Endothelial cell of umbilical vein (primary cell): ENCODE measurements around the gene TNIK. TPM values are rescaled to one million over a fixed set of nuclear protein-coding genes. Genes with fewer than 3 reads are reported as not detected.

Experiments
- BruUV-seq: library from RNA; stranded (reverse); fragments of 400-500 nt; replicated peaks from 2 replicates; lab custom pipeline; 2021; lab: Mats Ljungman, UMichigan
- CTCF ChIA-PET: fragments of 300-600, 350-600 bp; sonication (Branson Sonifier 250); formaldehyde crosslinking; loops from one replicate; lab custom pipeline; 2021; ENCODE audit warnings: antibody characterized with exemption, inconsistent platforms; lab: Charles Lee
- POLR2A ChIA-PET: fragments of 300-600, 350-600 bp; sonication (Branson Sonifier 250); formaldehyde crosslinking; loops from one replicate; lab custom pipeline; 2021; ENCODE audit warnings: antibody characterized with exemption, inconsistent platforms; lab: Charles Lee
- DNase-seq: peaks from one replicate; pipeline ENCODE4 v3.0.0-alpha.2; 2011; ENCODE audit warnings: low read depth, low spot score
- FAIRE-seq: peaks from 2 replicates; lab custom pipeline; 2011; peaks lifted over from hg19 to GRCh38; lab: Jason Lieb, UNC
- H2AFZ ChIP-seq: 2 replicates; pipeline ENCODE4 v1.6.0; 2012; ENCODE audit warnings: low read depth, low read length, control low read depth, inconsistent platforms
- H3K27ac ChIP-seq: 2 replicates; pipeline ENCODE4 v1.5.1; 2011; ENCODE audit warnings: low read depth, mild to moderate bottlenecking, control low read depth, low read length, moderate library complexity; ENCODE audit not compliant: insufficient read depth
- H3K27me3 ChIP-seq, 2 experiments: 2 replicates each; pipeline versions ENCODE4 v1.6.0 to v1.6.1; 2011; ENCODE audit warnings: low read length in 2 of 2, mixed read lengths in 1 of 2; ENCODE audit not compliant: control insufficient read depth in 2 of 2, insufficient read depth in 2 of 2
- H3K36me3 ChIP-seq, 2 experiments: 2 replicates in 1 of 2; 3 replicates in 1 of 2; pipeline ENCODE4 v1.5.1; 2011; ENCODE audit warnings: low read length in 2 of 2, mild to moderate bottlenecking in 1 of 2, moderate library complexity in 1 of 2; ENCODE audit not compliant: control insufficient read depth in 2 of 2, insufficient read depth in 2 of 2; ENCODE audit errors: extremely low read depth in 1 of 2
- H3K4me1 ChIP-seq: 3 replicates; pipeline ENCODE4 v1.5.1; 2011; ENCODE audit warnings: mild to moderate bottlenecking, low read length; ENCODE audit not compliant: control insufficient read depth, insufficient read depth; ENCODE audit errors: extremely low read depth
- H3K4me2 ChIP-seq: 2 replicates; pipeline ENCODE4 v1.6.1; 2011; ENCODE audit warnings: low read length, control low read depth, mixed read lengths; ENCODE audit not compliant: insufficient read depth
- H3K4me3 ChIP-seq, 3 experiments: fragments of 200-600 bp in 1 of 3; sonication (generic), shearing (Covaris generic) in 1 of 3; replicated peaks in 1 of 3; 2 replicates each; pipeline ENCODE4 v1.5.1; 2011 to 2016; ENCODE audit warnings: control low read depth in 3 of 3, low read length in 3 of 3, mild to moderate bottlenecking in 2 of 3, inconsistent platforms in 1 of 3, low read depth in 1 of 3, moderate library complexity in 1 of 3; ENCODE audit not compliant: insufficient read depth in 1 of 3
- H3K79me2 ChIP-seq: 2 replicates; pipeline ENCODE4 v1.6.0; 2012; ENCODE audit warnings: low read length, inconsistent platforms; ENCODE audit not compliant: control insufficient read depth, insufficient read depth
- H3K9ac ChIP-seq: replicated peaks from 2 replicates; pipeline ENCODE3; 2011; ENCODE audit warnings: low read length, control low read depth; ENCODE audit not compliant: insufficient read depth; ENCODE audit errors: extremely low read depth
- H3K9me1 ChIP-seq: replicated peaks from 3 replicates; pipeline ENCODE4 v1.6.0; 2011; ENCODE audit warnings: mild to moderate bottlenecking, low read length; ENCODE audit not compliant: control insufficient read depth, insufficient read depth; ENCODE audit errors: extremely low read depth
- H3K9me3 ChIP-seq: replicated peaks from 2 replicates; pipeline ENCODE4 v1.5.1; 2012; ENCODE audit warnings: low read length, inconsistent platforms; ENCODE audit not compliant: control insufficient read depth, insufficient read depth
- H4K20me1 ChIP-seq: replicated peaks from 2 replicates; pipeline ENCODE3; 2011; ENCODE audit warnings: mild to moderate bottlenecking, low read length; ENCODE audit not compliant: control insufficient read depth, insufficient read depth; ENCODE audit errors: extremely low read depth
- EZH2 ChIP-seq: IDR thresholded peaks from 2 replicates; pipeline ENCODE4 v1.6.1; 2012; ENCODE audit warnings: borderline replicate concordance, low read depth, mild to moderate bottlenecking, moderate library complexity, low read length, inconsistent platforms; ENCODE audit not compliant: severe bottlenecking
- FOS ChIP-seq: IDR thresholded peaks from 2 replicates; pipeline ENCODE4 v1.6.1; 2011; ENCODE audit warnings: mild to moderate bottlenecking, low read length, moderate library complexity, borderline replicate concordance; ENCODE audit not compliant: insufficient read depth
- GATA2 ChIP-seq: IDR thresholded peaks from 2 replicates; pipeline ENCODE4 v1.7.0; 2011; ENCODE audit warnings: low read depth, mild to moderate bottlenecking, moderate library complexity, mixed read lengths, low read length; ENCODE audit not compliant: insufficient read length, insufficient read depth
- JUN ChIP-seq: IDR thresholded peaks from 2 replicates; pipeline ENCODE4 v1.6.1; 2011; ENCODE audit warnings: borderline replicate concordance, low read depth; ENCODE audit not compliant: insufficient read length, insufficient read depth
- MYC ChIP-seq: IDR thresholded peaks from one replicate; pipeline ENCODE4 v1.6.1; 2011; ENCODE audit warnings: mild to moderate bottlenecking, low read depth, low read length
- POLR2A ChIP-seq: IDR thresholded peaks from 2 replicates; pipeline ENCODE4 v1.6.1; 2012; ENCODE audit warnings: low read depth, mild to moderate bottlenecking, control low read depth, low read length
- POLR2AphosphoS5 ChIP-seq: IDR thresholded peaks from 2 replicates; pipeline ENCODE4 v1.6.1; 2012; ENCODE audit warnings: low read depth, mild to moderate bottlenecking, control low read depth, low read length, moderate library complexity; ENCODE audit not compliant: insufficient read depth
- dilution Hi-C: fragments of 300-500 bp; cut with MboI; formaldehyde crosslinking; loops from one replicate; pipeline ENCODE4 v1.15.0; 2019; ENCODE audit warnings: low sequenced_read_pairs; ENCODE audit not compliant: extremely low pct_ligation_motif_present
- intact Hi-C: fragments of 100-400 bp; cut with micrococcal nuclease; formaldehyde crosslinking; loops from one replicate; pipeline ENCODE4 v1.10.0; 2022
- polyA plus RNA-seq, 4 experiments: library from polyadenylated mRNA; depleted of rRNA in 3 of 4; stranded (reverse) in 3 of 4; unstranded in 1 of 4; fragments of >200 nt; gene quantifications; 2 replicates each; pipeline versions ENCODE4 v1.2.1 to v1.2.3, GENCODE V29; 2011 to 2012; ENCODE audit warnings: missing spikeins in 1 of 4
- total RNA-seq: library from RNA; stranded (reverse); gene quantifications from 2 replicates; pipeline ENCODE4 v1.2.3, GENCODE V29; 2021
- TF ChIP-seq, protein P1 (sequence below): IDR thresholded peaks from 2 replicates; pipeline ENCODE4 v1.6.1; 2011; ENCODE audit not compliant: insufficient read depth, insufficient read length
- TF ChIP-seq, protein P2 (sequence below), 2 donors: IDR thresholded peaks; 1 replicate in 1 of 2; 2 replicates in 1 of 2; pipeline ENCODE4 v1.5.1; 2011; ENCODE audit warnings: low read length in 2 of 2, mild to moderate bottlenecking in 2 of 2, moderate library complexity in 2 of 2, control low read depth in 1 of 2, inconsistent platforms in 1 of 2, low read depth in 1 of 2; ENCODE audit not compliant: insufficient read depth in 1 of 2; ENCODE audit errors: extremely low read depth in 1 of 2

TNIK gene
- total and polyA plus RNA-seq, 2 donors (not counting 3 experiments of a cell fraction or from before 2014, with no cell fraction given): 10.9 to 39.7 TPM

DNA sequence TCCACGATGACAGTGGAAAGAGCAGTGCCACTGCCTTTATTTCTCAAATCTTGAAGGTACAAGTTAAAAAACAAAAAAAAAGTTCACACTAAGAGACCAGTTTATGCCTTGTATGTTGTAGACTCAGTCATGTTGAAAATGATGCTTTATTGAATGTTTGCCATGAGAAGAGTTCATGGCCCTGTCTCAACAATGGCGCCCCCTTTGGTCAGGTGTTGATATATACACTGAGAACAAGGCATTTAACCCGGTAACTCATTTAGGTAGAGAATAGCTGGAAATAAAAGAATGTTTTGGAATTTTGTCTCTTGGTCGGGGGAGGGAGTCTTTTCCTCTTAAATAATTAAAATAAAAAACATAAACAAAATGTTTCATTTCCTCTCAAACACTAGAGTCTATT lies 288.1 kb downstream of the TNIK start:
- Histone ChIP-seq H3K27me3 (no peaks in the 10 kb centered on the region), H3K79me2 (no peaks in the 10 kb centered on the region), H3K9me3 (no peaks in the 10 kb centered on the region), H2AFZ (no peak overlapping the region), H3K4me1 (peaks cover 3% of the 10 kb centered on the region), H3K36me3 (no peaks in the 10 kb centered on the region), H3K4me2 (no peak overlapping the region), H4K20me1 (no peaks in the 10 kb centered on the region), H3K9me1 (no peaks in the 10 kb centered on the region), H3K4me3 (no peak overlapping the region), H3K27ac (no peak overlapping the region), H3K9ac (no peak overlapping the region)
- TF ChIP-seq EZH2 (no peak), GATA2 (no peak), FOS (no peak), JUN (no peak), POLR2AphosphoS5 (no peak), MYC (no peak), POLR2A (no peak)
- TF ChIP-seq, protein P1, sequence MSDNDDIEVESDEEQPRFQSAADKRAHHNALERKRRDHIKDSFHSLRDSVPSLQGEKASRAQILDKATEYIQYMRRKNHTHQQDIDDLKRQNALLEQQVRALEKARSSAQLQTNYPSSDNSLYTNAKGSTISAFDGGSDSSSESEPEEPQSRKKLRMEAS: no peak
- TF ChIP-seq, protein P2, sequence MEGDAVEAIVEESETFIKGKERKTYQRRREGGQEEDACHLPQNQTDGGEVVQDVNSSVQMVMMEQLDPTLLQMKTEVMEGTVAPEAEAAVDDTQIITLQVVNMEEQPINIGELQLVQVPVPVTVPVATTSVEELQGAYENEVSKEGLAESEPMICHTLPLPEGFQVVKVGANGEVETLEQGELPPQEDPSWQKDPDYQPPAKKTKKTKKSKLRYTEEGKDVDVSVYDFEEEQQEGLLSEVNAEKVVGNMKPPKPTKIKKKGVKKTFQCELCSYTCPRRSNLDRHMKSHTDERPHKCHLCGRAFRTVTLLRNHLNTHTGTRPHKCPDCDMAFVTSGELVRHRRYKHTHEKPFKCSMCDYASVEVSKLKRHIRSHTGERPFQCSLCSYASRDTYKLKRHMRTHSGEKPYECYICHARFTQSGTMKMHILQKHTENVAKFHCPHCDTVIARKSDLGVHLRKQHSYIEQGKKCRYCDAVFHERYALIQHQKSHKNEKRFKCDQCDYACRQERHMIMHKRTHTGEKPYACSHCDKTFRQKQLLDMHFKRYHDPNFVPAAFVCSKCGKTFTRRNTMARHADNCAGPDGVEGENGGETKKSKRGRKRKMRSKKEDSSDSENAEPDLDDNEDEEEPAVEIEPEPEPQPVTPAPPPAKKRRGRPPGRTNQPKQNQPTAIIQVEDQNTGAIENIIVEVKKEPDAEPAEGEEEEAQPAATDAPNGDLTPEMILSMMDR (IDR thresholded peaks at IDR 0.05; ENCODE audit: extremely low read depth in 1 of 2, insufficient read depth in 1 of 2, low read depth in 1 of 2, low read length in 2 of 2): peak in 1 of 2 donors; percentile 20
- ChIA-PET CTCF (no interaction called here), POLR2A (no interaction called here)
- dilution Hi-C loops (no loop called here), intact Hi-C loops (no loop called here)
- FAIRE-seq: no peak
- no peak for DNase-seq
- BruUV-seq: no TSS peak
